GM11168 (cell line): ENCODE measurements around the gene ZNF26.
"Not testable (repeated sequence)": the region's sequence is repeated elsewhere in the genome, so short reads cannot be mapped to it uniquely, and the experiment has no call there.

ENCODE experiments used
- in situ Hi-C: fragments of 300-500 bp; cut with MboI; formaldehyde crosslinking; loops from one replicate; pipeline ENCODE4 v1.12.0; 2022; ENCODE audit warnings: low sequenced_read_pairs; ENCODE audit not compliant: unreplicated experiment

Gene ZNF26

DNA sequence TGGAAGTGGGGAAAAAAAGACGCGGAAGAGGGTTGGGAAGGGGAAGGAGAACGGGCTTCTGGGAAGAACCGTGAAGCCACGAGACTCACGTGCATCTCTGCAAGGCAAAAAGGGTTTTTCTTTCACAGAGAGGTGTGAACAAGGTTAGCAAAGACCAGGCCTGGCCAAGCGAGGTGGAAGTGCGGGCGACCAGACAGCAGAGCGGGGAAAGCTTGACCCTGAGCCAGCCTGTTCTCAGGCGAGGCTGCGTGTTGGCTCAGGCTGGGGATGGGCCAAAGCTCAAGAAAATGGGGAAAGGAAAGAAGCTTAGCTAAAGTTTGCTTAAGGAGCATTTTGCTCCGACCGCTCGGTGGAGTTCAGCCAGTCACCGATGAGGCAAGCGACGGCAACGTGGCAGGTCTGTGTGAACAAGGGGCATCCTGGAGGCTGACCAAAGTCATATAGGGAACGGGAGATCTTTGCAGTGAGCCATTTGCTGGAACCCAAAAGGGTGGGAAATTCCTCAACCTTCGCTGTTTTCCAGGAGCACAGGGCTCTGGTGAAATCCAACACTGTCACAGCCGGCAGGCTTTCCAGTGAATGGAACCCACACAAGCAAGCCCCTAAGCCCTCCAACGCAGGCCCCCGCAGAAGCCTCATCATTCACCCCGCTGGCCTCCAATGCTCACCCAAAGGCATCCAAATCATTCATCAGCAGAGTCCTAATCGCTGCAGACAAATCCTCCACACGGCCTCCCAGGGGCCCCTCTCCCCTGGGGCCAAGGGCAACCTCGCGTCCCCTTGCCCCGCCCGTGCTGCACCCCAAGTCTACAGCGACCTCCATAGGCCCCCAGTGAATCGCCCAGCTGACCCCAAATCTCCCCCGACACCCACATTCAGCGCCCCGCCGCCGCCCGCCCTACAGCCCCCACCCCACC, 30.8 kb upstream of the ZNF26 start:
- in situ Hi-C loops = no loop called here

GRCh38 chr12:132956011-132956788, 30.0 kb upstream of the ZNF26 start, which contains the start of gene ZNF605:
ZNF605 (minus strand) TSS chr12:132956306; CDS start chr12:132945635, 10,671 bp downstream.
- in situ Hi-C loops = no loop called here

DNA sequence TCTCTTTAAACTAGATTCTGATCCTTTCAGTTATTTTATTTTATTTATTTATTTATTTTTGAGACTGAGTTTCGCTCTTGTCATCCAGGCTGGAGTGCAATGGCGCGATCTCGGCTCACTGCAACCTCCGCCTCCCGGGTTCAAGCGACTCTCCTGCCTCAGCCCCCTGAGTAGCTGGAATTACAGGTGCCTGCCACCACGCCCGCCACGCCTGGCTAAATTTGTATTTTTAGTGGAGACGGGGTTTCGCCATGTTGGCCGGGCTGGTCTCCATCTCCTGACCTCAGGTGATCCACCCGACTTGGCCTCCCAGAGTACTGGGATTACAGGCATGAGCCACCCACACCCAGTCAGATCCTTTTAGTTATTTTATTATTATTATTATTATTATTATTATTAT, 24.4 kb upstream of the ZNF26 start:
- in situ Hi-C loops = not testable (repeated sequence)

GRCh38 chr12:132963947-132964346, 22.2 kb upstream of the ZNF26 start:
- in situ Hi-C loops = not testable (repeated sequence)

- in situ Hi-C loops = no loop called here
Measured at GRCh38 chr12:132965796-132966195, 20.4 kb upstream of the ZNF26 start.

DNA sequence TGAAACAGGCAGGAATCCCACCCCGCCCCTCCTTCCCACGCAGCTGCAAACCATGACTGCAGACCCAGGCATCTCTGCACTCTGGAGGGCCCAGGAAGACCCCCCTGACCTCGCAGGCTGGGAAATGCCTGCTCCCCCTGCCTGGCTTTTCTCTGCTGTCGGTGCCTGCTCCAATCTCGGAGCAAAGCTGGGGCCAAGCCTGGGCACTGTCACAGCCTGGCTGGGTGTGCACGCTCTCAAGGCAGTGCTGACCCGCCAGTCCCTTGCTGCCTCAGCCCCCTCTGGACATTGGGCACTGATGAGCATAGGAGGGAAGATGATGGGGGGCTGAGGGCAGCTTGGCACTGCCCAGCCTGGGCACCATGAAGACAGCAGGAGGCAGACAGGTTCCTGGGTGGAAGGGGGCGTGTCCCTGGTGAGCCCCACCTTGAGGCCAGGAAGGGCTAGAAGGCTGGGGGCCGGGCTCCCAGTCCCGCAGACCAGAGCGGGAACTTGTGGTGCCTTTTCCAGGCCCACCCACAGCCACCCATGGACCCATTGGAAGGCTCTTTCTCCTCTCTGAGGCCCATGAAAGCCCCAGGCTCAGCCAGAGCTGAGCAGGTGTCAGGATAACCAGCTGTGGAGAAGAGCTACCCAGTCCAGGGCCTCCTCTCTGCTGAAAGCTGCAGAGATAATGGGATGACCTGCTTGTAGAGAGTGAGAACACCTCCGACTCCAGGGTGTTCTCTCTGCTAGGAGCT, 19.3 kb upstream of the ZNF26 start:
- in situ Hi-C loops = no loop called here

DNA sequence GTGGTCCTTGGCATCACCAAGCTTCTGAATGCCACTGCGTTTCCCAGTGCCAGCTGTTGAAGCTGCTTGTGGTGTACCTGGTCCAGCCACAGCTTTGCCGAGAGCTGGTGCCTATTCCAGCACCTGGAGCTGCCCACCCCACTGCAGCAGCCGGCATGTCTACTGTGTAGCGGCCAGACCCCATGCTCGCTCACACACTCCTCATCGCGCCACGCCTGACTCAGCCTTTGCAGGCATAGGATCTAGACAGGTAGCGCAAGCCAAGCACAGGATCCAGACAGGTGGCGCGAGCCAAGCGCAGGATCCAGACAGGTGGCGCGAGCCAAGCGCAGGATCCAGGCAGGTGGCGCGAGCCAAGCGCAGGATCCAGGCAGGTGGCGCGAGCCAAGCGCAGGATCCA, 18.4 kb upstream of the ZNF26 start:
- in situ Hi-C loops = no loop called here

DNA sequence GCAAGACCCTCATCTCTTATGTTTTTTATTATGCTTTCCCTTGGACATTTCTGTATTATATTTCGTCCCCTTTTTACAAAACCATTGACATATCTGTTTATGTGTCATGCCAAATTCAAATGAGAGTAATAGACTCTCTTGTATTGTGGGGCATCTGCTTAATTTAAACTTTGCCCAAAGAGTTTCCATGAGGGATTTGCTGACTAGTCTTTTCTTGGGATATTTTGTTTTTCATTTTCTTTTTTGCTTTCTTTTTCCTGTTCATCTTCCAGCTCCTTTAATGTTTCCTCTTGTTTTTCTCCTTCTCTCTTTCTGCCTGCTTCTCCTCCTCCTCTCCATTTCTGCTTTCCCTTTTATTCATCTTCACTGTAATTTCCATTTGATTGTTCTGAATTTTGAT, 13.8 kb upstream of the ZNF26 start:
- in situ Hi-C loops = no loop called here

DNA sequence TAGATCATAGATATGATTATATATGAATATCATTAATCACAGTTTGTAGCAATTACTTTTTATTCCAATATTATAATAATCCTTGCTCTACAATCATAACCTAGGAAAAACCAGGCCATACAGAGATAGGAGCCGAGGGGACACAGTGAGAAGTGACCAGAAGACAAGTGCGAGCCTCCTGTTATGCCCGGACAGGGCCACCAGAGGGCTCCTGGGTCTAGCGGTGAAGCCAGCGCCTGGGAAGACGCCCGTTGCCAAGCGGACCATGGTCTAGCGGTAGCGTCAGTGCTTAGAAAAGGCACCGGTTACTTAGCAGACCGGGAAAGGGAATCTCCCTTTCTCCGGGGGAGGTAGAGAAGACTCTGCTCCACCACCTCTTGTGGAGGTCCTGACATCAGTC, 9.3 kb upstream of the ZNF26 start:
- in situ Hi-C loops = not testable (repeated sequence)

DNA sequence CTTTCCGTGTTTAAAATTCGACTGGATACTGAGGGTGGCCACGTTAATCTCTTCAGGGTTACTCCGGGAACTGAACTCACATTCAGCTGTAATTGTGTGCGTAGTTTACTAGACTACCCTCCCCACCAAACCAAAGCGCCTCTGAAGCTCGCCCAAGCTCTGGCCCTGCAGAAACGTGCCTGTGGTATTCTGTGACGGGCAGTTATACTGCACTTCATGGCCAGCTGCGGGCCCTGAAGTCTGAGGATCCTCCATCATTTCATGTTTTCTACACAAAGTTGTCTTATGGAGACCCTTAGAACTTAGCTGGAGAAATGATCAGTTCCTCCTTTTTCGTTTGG, 688 bp downstream of the ZNF26 start:
- in situ Hi-C loops = no loop called here

DNA sequence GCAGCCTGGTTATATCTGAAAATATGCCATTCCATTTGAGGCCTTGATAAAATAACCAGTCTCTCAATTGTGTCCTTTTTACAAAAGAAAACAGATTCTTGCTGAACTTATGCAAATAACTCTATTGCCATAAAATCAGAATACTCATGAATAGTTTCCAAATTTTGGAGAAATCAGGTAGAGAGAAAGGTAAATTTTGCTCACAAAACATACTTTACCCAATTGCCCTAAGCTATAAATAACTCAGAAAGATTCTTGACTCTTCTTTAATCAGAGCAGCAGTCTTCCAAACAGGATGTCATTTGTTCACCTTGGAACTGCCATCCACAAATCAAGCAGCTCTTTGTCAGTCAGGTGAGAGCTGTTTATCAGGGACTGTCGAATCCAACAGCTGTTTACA, 12.6 kb downstream of the ZNF26 start:
- in situ Hi-C loops = no loop called here

GRCh38 chr12:133010657-133011297, 24.6 kb downstream of the ZNF26 start:
- in situ Hi-C loops = no loop called here

- in situ Hi-C loops = no loop called here
Measured at GRCh38 chr12:133023566-133023965, 37.4 kb downstream of the ZNF26 start.

GRCh38 chr12:133026996-133027395, 40.8 kb downstream of the ZNF26 start:
- in situ Hi-C loops = no loop called here

- in situ Hi-C loops = no loop called here
Measured at GRCh38 chr12:133037207-133038005, 51.2 kb downstream of the ZNF26 start, which contains the start of gene ZNF84. ZNF84 (plus strand) TSS chr12:133037509; CDS start chr12:133041468, 3,959 bp downstream.

DNA sequence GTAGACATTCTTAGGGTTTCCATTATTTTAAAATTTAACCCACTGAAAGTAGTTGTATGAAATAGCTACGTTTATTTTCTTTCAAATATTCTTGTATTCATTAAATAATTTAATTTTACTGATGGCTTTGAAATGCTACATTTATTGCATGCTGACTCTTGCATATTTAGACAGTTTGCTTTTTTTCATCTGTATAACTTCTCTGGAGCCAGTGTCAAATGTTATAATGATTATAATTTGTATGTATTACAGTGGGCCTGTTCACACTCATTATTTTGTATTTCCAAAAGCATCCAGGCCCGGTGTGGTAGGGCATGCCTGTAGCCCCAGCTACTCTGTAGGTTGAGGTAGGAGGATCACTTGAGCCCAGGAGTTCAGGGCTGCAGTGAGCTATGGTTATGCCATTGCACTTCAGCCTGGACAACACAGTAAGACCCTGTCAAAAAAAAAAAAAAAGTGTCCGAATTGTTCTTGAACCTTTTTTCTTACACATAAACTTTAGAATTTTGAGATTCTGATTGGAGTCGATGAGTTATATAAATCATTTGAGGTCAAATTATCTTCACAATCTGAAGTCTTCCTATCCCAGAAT, 52.0 kb downstream of the ZNF26 start:
- in situ Hi-C loops = no loop called here

- in situ Hi-C loops = no loop called here
Measured at GRCh38 chr12:133046698-133047097, 60.5 kb downstream of the ZNF26 start.

- in situ Hi-C loops = no loop called here
Measured at GRCh38 chr12:133057446-133057845, 71.3 kb downstream of the ZNF26 start.
